OCI-LY1 (cell line): ENCODE data around the gene KRCC1.

Source experiments
- H2AFZ ChIP-seq: fragments of 200-600 bp; sonication (generic), shearing (Covaris generic); 2 replicates; pipeline ENCODE4 v1.6.0; 2014; ENCODE audit warnings: antibody characterized with exemption, mild to moderate bottlenecking, low read length
- H3F3A ChIP-seq: fragments of 200-600 bp; sonication (generic), shearing (Covaris generic); 2 replicates; pipeline ENCODE4 v1.6.0; 2014; ENCODE audit warnings: mild to moderate bottlenecking, antibody characterized with exemption, low read length, moderate library complexity; ENCODE audit not compliant: insufficient read depth
- H3K27ac ChIP-seq: fragments of 200-600 bp; sonication (generic); 2 replicates; pipeline ENCODE4 v1.5.1; 2014; ENCODE audit warnings: low read length, mixed run types, mild to moderate bottlenecking, low read depth; ENCODE audit not compliant: poor library complexity, severe bottlenecking
- H3K27me3 ChIP-seq: fragments of 200-600 bp; sonication (generic); 2 replicates; pipeline ENCODE4 v1.6.0; 2014; ENCODE audit warnings: antibody characterized with exemption, mild to moderate bottlenecking, low read length, moderate library complexity; ENCODE audit not compliant: insufficient read depth
- H3K36me3 ChIP-seq: fragments of 200-600 bp; sonication (generic); 2 replicates; pipeline ENCODE4 v1.6.1; 2014; ENCODE audit warnings: mild to moderate bottlenecking, antibody characterized with exemption, low read length, moderate library complexity, mixed read lengths; ENCODE audit not compliant: insufficient read depth
- H3K4me1 ChIP-seq: fragments of 200-600 bp; sonication (generic); 2 replicates; pipeline ENCODE4 v1.5.1; 2014; ENCODE audit warnings: mild to moderate bottlenecking, low read length, moderate library complexity; ENCODE audit not compliant: insufficient read depth, severe bottlenecking
- H3K4me2 ChIP-seq: fragments of 200-600 bp; sonication (generic), shearing (Covaris generic); 2 replicates; pipeline ENCODE4 v1.6.1; 2014; ENCODE audit warnings: low read length
- H3K4me3 ChIP-seq: fragments of 200-600 bp; sonication (generic); 2 replicates; pipeline ENCODE4 v1.5.1; 2014; ENCODE audit warnings: low read length, low read depth, mild to moderate bottlenecking, mixed read lengths; ENCODE audit not compliant: poor library complexity, severe bottlenecking
- H3K79me2 ChIP-seq: fragments of 200-600 bp; shearing (Covaris generic); 2 replicates; pipeline ENCODE4 v1.6.1; 2016; ENCODE audit warnings: mixed run types, low read length, mixed read lengths; ENCODE audit not compliant: insufficient read depth
- H3K9ac ChIP-seq: fragments of 200-600 bp; sonication (generic), shearing (Covaris generic); 2 replicates; pipeline ENCODE4 v1.6.1; 2014; ENCODE audit warnings: mild to moderate bottlenecking, low read length, mixed read lengths
- H3K9me2 ChIP-seq: fragments of 200-600 bp; sonication (generic), shearing (Covaris generic); 2 replicates; pipeline ENCODE4 v1.6.1; 2014; ENCODE audit warnings: low read depth, mild to moderate bottlenecking, low read length, mixed read lengths
- H3K9me3 ChIP-seq: fragments of 200-600 bp; shearing (Covaris generic); 2 replicates; pipeline ENCODE4 v1.6.1; 2014; ENCODE audit warnings: low read length, mixed read lengths
- H4K20me1 ChIP-seq: fragments of 200-600 bp; sonication (generic), shearing (Covaris generic); 2 replicates; pipeline ENCODE4 v1.6.0; 2016; ENCODE audit warnings: mild to moderate bottlenecking, low read length; ENCODE audit not compliant: insufficient read depth
- CTCF ChIP-seq: fragments of 200-600 bp; sonication (generic), shearing (Covaris generic); IDR thresholded peaks from 2 replicates; pipeline ENCODE4 v1.5.1; 2017; ENCODE audit warnings: mild to moderate bottlenecking, antibody characterized with exemption, low read length, moderate library complexity, mixed read lengths
- EZH2 ChIP-seq: fragments of 200-600 bp; sonication (generic), shearing (Covaris generic); IDR thresholded peaks from 2 replicates; pipeline ENCODE4 v1.8.0; 2017; ENCODE audit warnings: borderline replicate concordance, mixed run types, mild to moderate bottlenecking, antibody characterized with exemption, low read length, moderate library complexity, mixed read lengths

Gene KRCC1

GRCh38 chr2:88055371-88056128 lies at the start of gene KRCC1:
KRCC1 (minus strand) TSS chr2:88055783; CDS start chr2:88028563, 27,220 bp downstream.
- Histone ChIP-seq H3K27me3 (no peaks in the 10 kb centered on the region), H3F3A (no peaks in the 10 kb centered on the region), H3K4me3 (peak within 1 kb of the TSS; percentile 89), H3K9me3 (no peaks in the 10 kb centered on the region), H3K79me2 (peaks cover 24% of the 10 kb centered on the region), H3K4me2 (peak within 1 kb of the TSS; percentile 85), H4K20me1 (no peaks in the 10 kb centered on the region), H3K4me1 (peaks cover 28% of the 10 kb centered on the region), H3K27ac (peak within 1 kb of the TSS; percentile 66), H3K9ac (peak within 1 kb of the TSS; percentile 91), H2AFZ (peak within 1 kb of the TSS; percentile 71), H3K36me3 (peaks cover 27% of the 10 kb centered on the region), H3K9me2 (no peaks in the 10 kb centered on the region)
- TF ChIP-seq CTCF, result no peak
- no peak for TF ChIP-seq EZH2

GRCh38 chr2:88100489-88100858 lies 44.9 kb upstream of the KRCC1 start:
- no peak overlapping the region for H3K9ac ChIP-seq
- H3K4me3 ChIP-seq, result no peak overlapping the region
- H3K36me3 ChIP-seq, result no peaks in the 10 kb centered on the region
- H3K79me2 ChIP-seq, result no peaks in the 10 kb centered on the region
- no peaks in the 10 kb centered on the region for H3K9me3 ChIP-seq
- no peaks in the 10 kb centered on the region for H3F3A ChIP-seq
- no peaks in the 10 kb centered on the region for H3K9me2 ChIP-seq
- H2AFZ ChIP-seq, result no peak overlapping the region
- no peak overlapping the region for H3K27ac ChIP-seq
- H3K27me3 ChIP-seq, result peaks cover 6% of the 10 kb centered on the region; the same call in 1 of the 2 replicates
- TF ChIP-seq CTCF (no peak), EZH2 (no peak)
- H3K4me2 ChIP-seq, result no peak overlapping the region
- no peaks in the 10 kb centered on the region for H3K4me1 ChIP-seq
- H4K20me1 ChIP-seq, result no peaks in the 10 kb centered on the region

DNA sequence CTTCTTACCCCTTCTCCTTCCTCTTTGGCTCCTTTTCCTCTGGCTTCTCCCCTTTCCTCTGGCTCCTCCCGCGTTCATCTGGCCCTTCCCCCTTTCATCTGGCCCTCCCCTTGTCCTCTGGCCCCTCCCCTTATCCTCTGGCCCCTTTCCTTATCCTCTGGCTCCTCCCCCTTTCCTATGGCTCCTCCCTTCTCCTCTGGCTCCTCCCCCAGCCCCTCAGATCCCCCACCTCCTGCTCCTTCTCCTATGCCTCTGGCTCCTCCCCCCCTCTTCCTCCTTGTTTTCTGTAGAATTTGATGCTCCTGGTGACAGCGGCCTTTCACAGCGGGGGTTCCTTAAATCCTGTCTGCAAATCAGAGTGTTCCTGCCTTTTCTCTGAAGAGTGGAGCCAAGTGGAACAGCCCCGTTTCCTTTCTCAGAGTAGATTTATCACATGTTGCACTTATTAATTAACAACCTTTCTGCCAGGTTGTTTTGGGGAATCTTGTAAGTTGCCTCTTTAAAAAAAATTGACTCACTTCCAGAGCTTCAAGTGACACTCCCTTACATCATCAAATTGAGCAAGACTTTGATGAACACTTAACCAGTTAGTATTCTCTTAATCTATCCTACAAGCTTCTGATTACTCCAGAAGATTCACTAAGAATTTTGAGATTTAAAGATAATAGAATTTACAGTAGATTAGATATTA lies 44.4 kb upstream of the KRCC1 start:
- no peak overlapping the region for H3K27ac ChIP-seq
- H4K20me1 ChIP-seq, result no peaks in the 10 kb centered on the region
- H3K4me1 ChIP-seq, result no peaks in the 10 kb centered on the region
- H3K36me3 ChIP-seq, result no peaks in the 10 kb centered on the region
- peaks cover 6% of the 10 kb centered on the region; the same call in 1 of the 2 replicates for H3K27me3 ChIP-seq
- no peaks in the 10 kb centered on the region for H3F3A ChIP-seq
- no peaks in the 10 kb centered on the region for H3K79me2 ChIP-seq
- H3K9ac ChIP-seq, result no peak overlapping the region
- H3K4me2 ChIP-seq, result no peak overlapping the region
- H2AFZ ChIP-seq, result no peak overlapping the region
- TF ChIP-seq CTCF (no peak), EZH2 (no peak)
- no peaks in the 10 kb centered on the region for H3K9me3 ChIP-seq
- H3K4me3 ChIP-seq, result no peak overlapping the region
- H3K9me2 ChIP-seq, result no peaks in the 10 kb centered on the region
